Measurements from ENCODE around the gene ZFAND3.

Gene ZFAND3

GRCh38 chr6:37867756-37868446 lies 48.4 kb downstream of the ZFAND3 start:
- peak overlapping the region in 3 of 11 experiments; percentile 16 to 29 (median 22); a peak in 3 of 22 replicates for H3K27ac ChIP-seq
- H3K4me3 ChIP-seq, result no peak overlapping the region
- TF ChIP-seq Cebpa-rat (IDR thresholded peaks at IDR 0.05), result no peak
- H3K27me3 ChIP-seq, result no peaks in the 10 kb centered on the region
- peaks cover 24 to 63% (median 31%) of the 10 kb centered on the region in 10 experiments for H3K4me1 ChIP-seq
- H4K20me1 ChIP-seq, result peaks cover 54 to 100% (median 90%) of the 10 kb centered on the region in 11 experiments
- H3K4me2 ChIP-seq, result peak overlapping the region; percentile 0 to 77 (median 26); a peak in 17 of 22 replicates
- peaks cover 9 to 40% (median 38%) of the 10 kb centered on the region in 11 experiments; a peak in 20 of 22 replicates for H3K9me3 ChIP-seq (replicated peaks in 1 of 11)
- 0 out of 22 replicates have a peak overlapping the region, but pooled peaks of 1 of the 11 experiments have one; percentile 27 for H3K9ac ChIP-seq
- peaks cover 5 to 60% (median 33%) of the 10 kb centered on the region in 11 experiments; a peak in 20 of 22 replicates for H3K36me3 ChIP-seq

- Histone ChIP-seq H4K20me1 (peaks cover 57 to 100% (median 90%) of the 10 kb centered on the region in 11 experiments), H3K9ac (no peak overlapping the region), H3K36me3 (peaks cover 0 to 60% (median 31%) of the 10 kb centered on the region in 11 experiments; a peak in 18 of 22 replicates), H3K27ac (no peak overlapping the region), H3K4me2 (peak overlapping the region in 2 of 11 experiments; percentile 52 to 77; a peak in 4 of 22 replicates), H3K9me3 (replicated peaks in 1 of 11) (peaks cover 9 to 45% (median 38%) of the 10 kb centered on the region in 11 experiments; a peak in 20 of 22 replicates), H3K27me3 (no peaks in the 10 kb centered on the region), H3K4me1 (peaks cover 24 to 69% (median 31%) of the 10 kb centered on the region in 10 experiments), H3K4me3 (no peak overlapping the region)
- TF ChIP-seq Cebpa-rat (IDR thresholded peaks at IDR 0.05), result no peak
Measured at GRCh38 chr6:37868447-37868825, 48.9 kb downstream of the ZFAND3 start.

- no peak overlapping the region for H3K27ac ChIP-seq
- H3K4me1 ChIP-seq, result peaks cover 9 to 52% (median 11%) of the 10 kb centered on the region in 10 experiments; a peak in 17 of 20 replicates
- peaks cover 0 to 58% (median 35%) of the 10 kb centered on the region in 11 experiments; a peak in 19 of 22 replicates for H3K36me3 ChIP-seq
- no peak overlapping the region for H3K9ac ChIP-seq
- H3K9me3 ChIP-seq (replicated peaks in 1 of 11), result peaks cover 9 to 45% (median 38%) of the 10 kb centered on the region in 11 experiments; a peak in 20 of 22 replicates
- TF ChIP-seq Cebpa-rat (IDR thresholded peaks at IDR 0.05), result no peak
- H3K27me3 ChIP-seq, result no peaks in the 10 kb centered on the region
- H4K20me1 ChIP-seq, result peaks cover 58 to 100% (median 90%) of the 10 kb centered on the region in 11 experiments
- no peak overlapping the region for H3K4me3 ChIP-seq
- H3K4me2 ChIP-seq, result 0 out of 22 replicates have a peak overlapping the region, but pooled peaks of 1 of the 11 experiments have one; percentile 10
Measured at GRCh38 chr6:37871616-37872372, 52.3 kb downstream of the ZFAND3 start.

- 0 out of 22 replicates have a peak overlapping the region, but pooled peaks of 1 of the 11 experiments have one; percentile 10 for H3K4me2 ChIP-seq
- H3K27ac ChIP-seq, result no peak overlapping the region
- peaks cover 0 to 58% (median 35%) of the 10 kb centered on the region in 11 experiments; a peak in 19 of 22 replicates for H3K36me3 ChIP-seq
- H3K4me1 ChIP-seq, result peaks cover 3 to 52% (median 6%) of the 10 kb centered on the region in 10 experiments; a peak in 17 of 20 replicates
- no peak overlapping the region for H3K9ac ChIP-seq
- peaks cover 9 to 45% (median 38%) of the 10 kb centered on the region in 11 experiments; a peak in 20 of 22 replicates for H3K9me3 ChIP-seq (replicated peaks in 1 of 11)
- no peak overlapping the region for H3K4me3 ChIP-seq
- no peak for TF ChIP-seq Cebpa-rat (IDR thresholded peaks at IDR 0.05)
- peaks cover 58 to 100% (median 90%) of the 10 kb centered on the region in 11 experiments; a peak in 21 of 22 replicates for H4K20me1 ChIP-seq
- no peaks in the 10 kb centered on the region for H3K27me3 ChIP-seq
Measured at GRCh38 chr6:37872373-37872745, 52.8 kb downstream of the ZFAND3 start.

GRCh38 chr6:37874726-37875125 lies 55.2 kb downstream of the ZFAND3 start:
- no peaks in the 10 kb centered on the region for H3K27me3 ChIP-seq
- H3K4me1 ChIP-seq, result peaks cover 0 to 58% (median 5%) of the 10 kb centered on the region in 10 experiments; a peak in 8 of 20 replicates
- no peak overlapping the region for H3K4me2 ChIP-seq
- no peak overlapping the region for H3K27ac ChIP-seq
- no peak overlapping the region for H3K4me3 ChIP-seq
- no peak overlapping the region for H3K9ac ChIP-seq
- H3K9me3 ChIP-seq (replicated peaks in 1 of 11), result peaks cover 9 to 37% (median 30%) of the 10 kb centered on the region in 11 experiments; a peak in 20 of 22 replicates
- peaks cover 0 to 50% (median 33%) of the 10 kb centered on the region in 11 experiments; a peak in 19 of 22 replicates for H3K36me3 ChIP-seq
- TF ChIP-seq Cebpa-rat (IDR thresholded peaks at IDR 0.05), result no peak
- H4K20me1 ChIP-seq, result peaks cover 66 to 100% (median 91%) of the 10 kb centered on the region in 11 experiments

GRCh38 chr6:37875561-37876309 lies 56.2 kb downstream of the ZFAND3 start:
- H3K4me1 ChIP-seq, result peaks cover 0 to 58% (median 8%) of the 10 kb centered on the region in 10 experiments; a peak in 8 of 20 replicates
- H3K9me3 ChIP-seq (replicated peaks in 1 of 11), result peaks cover 9 to 27% (median 20%) of the 10 kb centered on the region in 11 experiments; a peak in 20 of 22 replicates
- H3K9ac ChIP-seq, result no peak overlapping the region
- no peak for TF ChIP-seq Cebpa-rat (IDR thresholded peaks at IDR 0.05)
- H3K36me3 ChIP-seq, result peaks cover 0 to 40% (median 27%) of the 10 kb centered on the region in 11 experiments; a peak in 19 of 22 replicates
- H4K20me1 ChIP-seq, result peaks cover 73 to 99% (median 95%) of the 10 kb centered on the region in 11 experiments
- H3K27ac ChIP-seq, result no peak overlapping the region
- no peak overlapping the region for H3K4me3 ChIP-seq
- H3K27me3 ChIP-seq, result no peaks in the 10 kb centered on the region
- H3K4me2 ChIP-seq, result no peak overlapping the region

GRCh38 chr6:37876843-37877242 lies 57.3 kb downstream of the ZFAND3 start:
- H3K27ac ChIP-seq, result no peak overlapping the region
- peaks cover 8 to 67% (median 12%) of the 10 kb centered on the region in 10 experiments; a peak in 13 of 20 replicates for H3K4me1 ChIP-seq
- peaks cover 83 to 98% (median 97%) of the 10 kb centered on the region in 11 experiments for H4K20me1 ChIP-seq
- H3K4me2 ChIP-seq, result 0 out of 22 replicates have a peak overlapping the region, but pooled peaks of 1 of the 11 experiments have one; percentile 4
- H3K9me3 ChIP-seq (replicated peaks in 1 of 11), result peaks cover 1 to 16% (median 9%) of the 10 kb centered on the region in 11 experiments; a peak in 20 of 22 replicates
- TF ChIP-seq Cebpa-rat (IDR thresholded peaks at IDR 0.05), result no peak
- H3K36me3 ChIP-seq, result peaks cover 0 to 29% (median 20%) of the 10 kb centered on the region in 11 experiments; a peak in 19 of 22 replicates
- no peaks in the 10 kb centered on the region for H3K27me3 ChIP-seq
- no peak overlapping the region for H3K4me3 ChIP-seq
- H3K9ac ChIP-seq, result 0 out of 22 replicates have a peak overlapping the region, but pooled peaks of 1 of the 11 experiments have one; percentile 19
